WTC11 (cell line): ENCODE measurements around the gene FCHSD2. TPM values are rescaled to one million over a fixed set of nuclear protein-coding genes. Genes with fewer than 3 reads are reported as not detected.

Source experiments
- ATAC-seq: fragments of 200-7000 bp; cut with Tn5 transposase; 2 replicates; pipeline ENCODE4 v1.10.0; 2021; ENCODE audit warnings: mild to moderate bottlenecking, moderate library complexity
- CTCF ChIA-PET: fragments of 300-600 bp; sonication (Branson Sonifier 250); formaldehyde crosslinking; loops from one replicate; lab custom pipeline; 2021; ENCODE audit warnings: antibody characterized with exemption; lab: Charles Lee
- POLR2A ChIA-PET: fragments of 350-600 bp; sonication (Branson Sonifier 250); formaldehyde crosslinking; loops from one replicate; lab custom pipeline; 2021; ENCODE audit warnings: antibody characterized with exemption; lab: Charles Lee
- DNase-seq: peaks from one replicate; pipeline ENCODE4 v3.0.0; 2021; ENCODE audit warnings: low spot score
- H3K27ac Mint-ChIP-seq: 2 replicates; pipeline ENCODE4 v1.8.0; 2021; ENCODE audit warnings: mixed read lengths
- H3K27me3 Mint-ChIP-seq: 2 replicates; pipeline ENCODE4 v1.8.0; 2021; ENCODE audit warnings: low read depth, mild to moderate bottlenecking, moderate library complexity, mixed read lengths
- H3K36me3 Mint-ChIP-seq: 2 replicates; pipeline ENCODE4 v1.8.0; 2021; ENCODE audit warnings: mixed read lengths
- H3K4me1 Mint-ChIP-seq: 2 replicates; pipeline ENCODE4 v1.8.0; 2022; ENCODE audit warnings: mixed read lengths
- H3K4me3 Mint-ChIP-seq: 2 replicates; pipeline ENCODE4 v1.8.0; 2021; ENCODE audit warnings: mild to moderate bottlenecking, moderate library complexity, mixed read lengths
- H3K9me3 Mint-ChIP-seq: 2 replicates; pipeline ENCODE4 v1.8.0; 2021; ENCODE audit warnings: mixed read lengths
- E2F1 ChIP-seq: sonication (generic); formaldehyde crosslinking; IDR thresholded peaks from 2 replicates; pipeline ENCODE4 v1.8.0; 2022; ENCODE audit warnings: mild to moderate bottlenecking, missing genetic modification reagents
- FOXK1 ChIP-seq: sonication (generic); formaldehyde crosslinking; IDR thresholded peaks from 2 replicates; pipeline ENCODE4 v1.8.0; 2022; ENCODE audit warnings: mild to moderate bottlenecking, moderate library complexity, missing genetic modification reagents
- GABPB1 ChIP-seq: sonication (generic); formaldehyde crosslinking; IDR thresholded peaks from 2 replicates; pipeline ENCODE4 v1.8.1; 2023; ENCODE audit warnings: mild to moderate bottlenecking, missing genetic modification reagents
- HMGA2 ChIP-seq: fragments of 250-450 bp; sonication (Bioruptor Pico); IDR thresholded peaks from 2 replicates; pipeline ENCODE4 v1.4.0; 2021; ENCODE audit warnings: mild to moderate bottlenecking, moderate library complexity
- JAZF1 ChIP-seq: fragments of 250-450 bp; sonication (Bioruptor Pico); IDR thresholded peaks from 2 replicates; pipeline ENCODE4 v1.9.0; 2021; ENCODE audit warnings: moderate library complexity, mild to moderate bottlenecking, inconsistent platforms
- KAT7 ChIP-seq: sonication (generic); formaldehyde crosslinking; IDR thresholded peaks from 2 replicates; pipeline ENCODE4 v1.8.1; 2023; ENCODE audit warnings: missing genetic modification reagents, mild to moderate bottlenecking, borderline replicate concordance
- MXD4 ChIP-seq: fragments of 250-450 bp; sonication (Bioruptor Pico); IDR thresholded peaks from 2 replicates; pipeline ENCODE4 v1.8.0; 2021; ENCODE audit warnings: mild to moderate bottlenecking, moderate library complexity, borderline replicate concordance
- MYBL2 ChIP-seq: sonication (generic); formaldehyde crosslinking; IDR thresholded peaks from 2 replicates; pipeline ENCODE4 v1.8.1; 2023; ENCODE audit warnings: mild to moderate bottlenecking, moderate library complexity, missing genetic modification reagents
- NFYB ChIP-seq: sonication (generic); formaldehyde crosslinking; conservative IDR thresholded peaks from 2 replicates; pipeline ENCODE4 v1.8.0; 2022; ENCODE audit warnings: low read depth, missing genetic modification reagents
- NR2C2 ChIP-seq: sonication (generic); formaldehyde crosslinking; IDR thresholded peaks from 2 replicates; pipeline ENCODE4 v1.8.0; 2022; ENCODE audit warnings: mild to moderate bottlenecking, missing genetic modification reagents
- OVOL2 ChIP-seq: fragments of 250-450 bp; sonication (Bioruptor Pico); IDR thresholded peaks from 2 replicates; pipeline ENCODE4 v1.9.0; 2021; ENCODE audit warnings: mild to moderate bottlenecking, borderline replicate concordance
- SMAD3 ChIP-seq: sonication (generic); formaldehyde crosslinking; IDR thresholded peaks from 2 replicates; pipeline ENCODE4 v1.8.0; 2022; ENCODE audit warnings: missing genetic modification reagents, mild to moderate bottlenecking, borderline replicate concordance
- ZNF138 ChIP-seq: sonication (generic); formaldehyde crosslinking; conservative IDR thresholded peaks from 2 replicates; pipeline ENCODE4 v1.8.1; 2022; ENCODE audit warnings: mild to moderate bottlenecking, moderate library complexity, missing genetic modification reagents
- ZNF317 ChIP-seq: sonication (generic); formaldehyde crosslinking; IDR thresholded peaks from 2 replicates; pipeline ENCODE4 v1.8.1; 2023; ENCODE audit warnings: low read depth, mild to moderate bottlenecking, moderate library complexity, missing genetic modification reagents, borderline replicate concordance
- ZNF416 ChIP-seq: fragments of 250-450 bp; sonication (Bioruptor Pico); IDR thresholded peaks from 2 replicates; pipeline ENCODE4 v1.9.0; 2021; ENCODE audit warnings: mild to moderate bottlenecking, inconsistent platforms
- ZNF425 ChIP-seq: fragments of 250-450 bp; sonication (Bioruptor Pico); conservative IDR thresholded peaks from 2 replicates; pipeline ENCODE4 v1.9.0; 2021; ENCODE audit warnings: mild to moderate bottlenecking
- total RNA-seq: library from RNA; stranded (reverse); gene quantifications from 3 replicates; pipeline ENCODE4 v1.2.3, GENCODE V29; 2021
- TF ChIP-seq, protein P1 (sequence below): fragments of 250-450 bp; sonication (Bioruptor Pico); IDR thresholded peaks from 2 replicates; pipeline ENCODE4 v1.8.0; 2021; ENCODE audit warnings: mild to moderate bottlenecking
- TF ChIP-seq, protein P2 (sequence below): sonication (generic); formaldehyde crosslinking; IDR thresholded peaks from 2 replicates; pipeline ENCODE4 v1.8.0; 2023; ENCODE audit warnings: missing genetic modification reagents
- TF ChIP-seq, protein P3 (sequence below): sonication (generic); formaldehyde crosslinking; conservative IDR thresholded peaks from 2 replicates; pipeline ENCODE4 v1.8.1; 2023; ENCODE audit warnings: mild to moderate bottlenecking, low read depth, missing genetic modification reagents, moderate library complexity
- TF ChIP-seq, protein P4 (sequence below): sonication (generic); formaldehyde crosslinking; IDR thresholded peaks from 2 replicates; pipeline ENCODE4 v1.8.1; 2022; ENCODE audit warnings: low read depth, mild to moderate bottlenecking, moderate library complexity, missing genetic modification reagents, borderline replicate concordance
- TF ChIP-seq, protein P5 (sequence below): fragments of 250-450 bp; sonication (Bioruptor Pico); IDR thresholded peaks from 2 replicates; pipeline ENCODE4 v1.9.0; 2021; ENCODE audit warnings: mild to moderate bottlenecking

Gene FCHSD2
- total RNA-seq, 1 experiment from 2014 or later, result 10.1 TPM

GRCh38 chr11:72856065-72856464 is 286.1 kb downstream of the FCHSD2 start:
- Mint-ChIP-seq H3K27ac (no peak overlapping the region), H3K4me1 (no peaks in the 10 kb centered on the region), H3K27me3 (no peaks in the 10 kb centered on the region), H3K9me3 (peaks cover 4% of the 10 kb centered on the region; the same call in 1 of the 2 replicates), H3K36me3 (no peaks in the 10 kb centered on the region), H3K4me3 (no peak overlapping the region)
- ATAC-seq (no peak), DNase-seq (no peak)
- ChIA-PET POLR2A (no interaction called here), CTCF (no interaction called here)
- TF ChIP-seq, protein P1, sequence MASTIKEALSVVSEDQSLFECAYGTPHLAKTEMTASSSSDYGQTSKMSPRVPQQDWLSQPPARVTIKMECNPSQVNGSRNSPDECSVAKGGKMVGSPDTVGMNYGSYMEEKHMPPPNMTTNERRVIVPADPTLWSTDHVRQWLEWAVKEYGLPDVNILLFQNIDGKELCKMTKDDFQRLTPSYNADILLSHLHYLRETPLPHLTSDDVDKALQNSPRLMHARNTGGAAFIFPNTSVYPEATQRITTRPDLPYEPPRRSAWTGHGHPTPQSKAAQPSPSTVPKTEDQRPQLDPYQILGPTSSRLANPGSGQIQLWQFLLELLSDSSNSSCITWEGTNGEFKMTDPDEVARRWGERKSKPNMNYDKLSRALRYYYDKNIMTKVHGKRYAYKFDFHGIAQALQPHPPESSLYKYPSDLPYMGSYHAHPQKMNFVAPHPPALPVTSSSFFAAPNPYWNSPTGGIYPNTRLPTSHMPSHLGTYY (CRISPR knock-in tag), result no peak
- TF ChIP-seq ZNF416 (no peak), SMAD3 (CRISPR knock-in tag) (no peak), JAZF1 (no peak), ZNF138 (CRISPR knock-in tag) (no peak), ZNF317 (no peak), MYBL2 (CRISPR knock-in tag) (no peak)
- TF ChIP-seq, protein P2, sequence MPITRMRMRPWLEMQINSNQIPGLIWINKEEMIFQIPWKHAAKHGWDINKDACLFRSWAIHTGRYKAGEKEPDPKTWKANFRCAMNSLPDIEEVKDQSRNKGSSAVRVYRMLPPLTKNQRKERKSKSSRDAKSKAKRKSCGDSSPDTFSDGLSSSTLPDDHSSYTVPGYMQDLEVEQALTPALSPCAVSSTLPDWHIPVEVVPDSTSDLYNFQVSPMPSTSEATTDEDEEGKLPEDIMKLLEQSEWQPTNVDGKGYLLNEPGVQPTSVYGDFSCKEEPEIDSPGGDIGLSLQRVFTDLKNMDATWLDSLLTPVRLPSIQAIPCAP, result no peak
- TF ChIP-seq, protein P3, sequence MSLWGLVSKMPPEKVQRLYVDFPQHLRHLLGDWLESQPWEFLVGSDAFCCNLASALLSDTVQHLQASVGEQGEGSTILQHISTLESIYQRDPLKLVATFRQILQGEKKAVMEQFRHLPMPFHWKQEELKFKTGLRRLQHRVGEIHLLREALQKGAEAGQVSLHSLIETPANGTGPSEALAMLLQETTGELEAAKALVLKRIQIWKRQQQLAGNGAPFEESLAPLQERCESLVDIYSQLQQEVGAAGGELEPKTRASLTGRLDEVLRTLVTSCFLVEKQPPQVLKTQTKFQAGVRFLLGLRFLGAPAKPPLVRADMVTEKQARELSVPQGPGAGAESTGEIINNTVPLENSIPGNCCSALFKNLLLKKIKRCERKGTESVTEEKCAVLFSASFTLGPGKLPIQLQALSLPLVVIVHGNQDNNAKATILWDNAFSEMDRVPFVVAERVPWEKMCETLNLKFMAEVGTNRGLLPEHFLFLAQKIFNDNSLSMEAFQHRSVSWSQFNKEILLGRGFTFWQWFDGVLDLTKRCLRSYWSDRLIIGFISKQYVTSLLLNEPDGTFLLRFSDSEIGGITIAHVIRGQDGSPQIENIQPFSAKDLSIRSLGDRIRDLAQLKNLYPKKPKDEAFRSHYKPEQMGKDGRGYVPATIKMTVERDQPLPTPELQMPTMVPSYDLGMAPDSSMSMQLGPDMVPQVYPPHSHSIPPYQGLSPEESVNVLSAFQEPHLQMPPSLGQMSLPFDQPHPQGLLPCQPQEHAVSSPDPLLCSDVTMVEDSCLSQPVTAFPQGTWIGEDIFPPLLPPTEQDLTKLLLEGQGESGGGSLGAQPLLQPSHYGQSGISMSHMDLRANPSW (CRISPR knock-in tag), result no peak

GRCh38 chr11:72851726-72852125 is 290.4 kb downstream of the FCHSD2 start:
- Mint-ChIP-seq H3K27me3 (no peaks in the 10 kb centered on the region), H3K36me3 (no peaks in the 10 kb centered on the region), H3K9me3 (no peaks in the 10 kb centered on the region), H3K4me1 (no peaks in the 10 kb centered on the region), H3K4me3 (no peak overlapping the region), H3K27ac (no peak overlapping the region)
- no peak for ATAC-seq
- POLR2A ChIA-PET, result no interaction called here
- DNase-seq, result no peak
- CTCF ChIA-PET, result no interaction called here
- no peak for TF ChIP-seq FOXK1 (CRISPR knock-in tag)
- TF ChIP-seq, protein P4, sequence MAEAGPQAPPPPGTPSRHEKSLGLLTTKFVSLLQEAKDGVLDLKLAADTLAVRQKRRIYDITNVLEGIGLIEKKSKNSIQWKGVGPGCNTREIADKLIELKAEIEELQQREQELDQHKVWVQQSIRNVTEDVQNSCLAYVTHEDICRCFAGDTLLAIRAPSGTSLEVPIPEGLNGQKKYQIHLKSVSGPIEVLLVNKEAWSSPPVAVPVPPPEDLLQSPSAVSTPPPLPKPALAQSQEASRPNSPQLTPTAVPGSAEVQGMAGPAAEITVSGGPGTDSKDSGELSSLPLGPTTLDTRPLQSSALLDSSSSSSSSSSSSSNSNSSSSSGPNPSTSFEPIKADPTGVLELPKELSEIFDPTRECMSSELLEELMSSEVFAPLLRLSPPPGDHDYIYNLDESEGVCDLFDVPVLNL (CRISPR knock-in tag), result no peak
- TF ChIP-seq, protein P5, sequence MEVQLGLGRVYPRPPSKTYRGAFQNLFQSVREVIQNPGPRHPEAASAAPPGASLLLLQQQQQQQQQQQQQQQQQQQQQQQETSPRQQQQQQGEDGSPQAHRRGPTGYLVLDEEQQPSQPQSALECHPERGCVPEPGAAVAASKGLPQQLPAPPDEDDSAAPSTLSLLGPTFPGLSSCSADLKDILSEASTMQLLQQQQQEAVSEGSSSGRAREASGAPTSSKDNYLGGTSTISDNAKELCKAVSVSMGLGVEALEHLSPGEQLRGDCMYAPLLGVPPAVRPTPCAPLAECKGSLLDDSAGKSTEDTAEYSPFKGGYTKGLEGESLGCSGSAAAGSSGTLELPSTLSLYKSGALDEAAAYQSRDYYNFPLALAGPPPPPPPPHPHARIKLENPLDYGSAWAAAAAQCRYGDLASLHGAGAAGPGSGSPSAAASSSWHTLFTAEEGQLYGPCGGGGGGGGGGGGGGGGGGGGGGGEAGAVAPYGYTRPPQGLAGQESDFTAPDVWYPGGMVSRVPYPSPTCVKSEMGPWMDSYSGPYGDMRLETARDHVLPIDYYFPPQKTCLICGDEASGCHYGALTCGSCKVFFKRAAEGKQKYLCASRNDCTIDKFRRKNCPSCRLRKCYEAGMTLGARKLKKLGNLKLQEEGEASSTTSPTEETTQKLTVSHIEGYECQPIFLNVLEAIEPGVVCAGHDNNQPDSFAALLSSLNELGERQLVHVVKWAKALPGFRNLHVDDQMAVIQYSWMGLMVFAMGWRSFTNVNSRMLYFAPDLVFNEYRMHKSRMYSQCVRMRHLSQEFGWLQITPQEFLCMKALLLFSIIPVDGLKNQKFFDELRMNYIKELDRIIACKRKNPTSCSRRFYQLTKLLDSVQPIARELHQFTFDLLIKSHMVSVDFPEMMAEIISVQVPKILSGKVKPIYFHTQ (CRISPR knock-in tag), result no peak
- TF ChIP-seq NR2C2 (CRISPR knock-in tag), result no peak
- no peak for TF ChIP-seq ZNF138 (CRISPR knock-in tag)
- no peak for TF ChIP-seq MXD4 (CRISPR knock-in tag)
- TF ChIP-seq OVOL2 (CRISPR knock-in tag), result no peak
- TF ChIP-seq E2F1 (CRISPR knock-in tag), result no peak
- TF ChIP-seq HMGA2 (CRISPR knock-in tag), result no peak
- TF ChIP-seq GABPB1 (CRISPR knock-in tag), result no peak
- no peak for TF ChIP-seq NFYB (CRISPR knock-in tag)
- no peak for TF ChIP-seq KAT7 (CRISPR knock-in tag)
- TF ChIP-seq ZNF425 (CRISPR knock-in tag), result no peak
